Measurements from ENCODE around the gene ETFB.
A peak's percentile ranks its signal among the peaks of the same experiment; 100 is the strongest.

The ETFB gene

GRCh38 chr19:51372649-51373504 lies 6.7 kb upstream of the ETFB start, which contains the start of gene NKG7:
NKG7 (minus strand) TSS chr19:51372654; CDS start chr19:51372535, 119 bp downstream.
- DNase-seq, result no peak

- no peak for DNase-seq
These were observed 5.9 kb upstream of the ETFB start for GRCh38 chr19:51372021-51372648.

DNA sequence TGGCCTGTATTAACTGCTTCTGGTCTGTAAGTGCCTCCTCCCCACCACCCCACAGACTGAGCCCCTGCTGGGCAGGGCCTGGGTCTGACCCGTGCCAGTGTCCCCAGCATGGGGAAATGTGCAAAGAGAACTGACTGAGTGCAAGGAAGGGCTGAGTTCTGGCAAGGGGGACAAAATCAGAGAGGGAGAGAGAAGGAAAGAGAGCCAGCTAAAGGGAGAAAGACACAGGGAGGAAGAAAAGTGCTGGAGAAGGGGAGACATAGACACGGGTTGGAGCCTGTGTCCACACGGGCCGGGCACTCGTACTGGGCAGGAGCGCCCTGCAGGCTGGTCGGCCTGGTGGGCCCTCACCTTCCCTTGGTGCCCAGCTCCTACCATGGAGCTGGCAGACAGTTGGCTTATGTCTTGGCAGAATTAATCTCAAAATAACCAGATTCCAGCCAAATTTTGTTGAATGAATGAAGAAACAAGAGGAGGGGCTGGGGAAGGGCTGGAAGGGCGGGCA lies 5.0 kb upstream of the ETFB start:
- DNase-seq, result no peak

DNA sequence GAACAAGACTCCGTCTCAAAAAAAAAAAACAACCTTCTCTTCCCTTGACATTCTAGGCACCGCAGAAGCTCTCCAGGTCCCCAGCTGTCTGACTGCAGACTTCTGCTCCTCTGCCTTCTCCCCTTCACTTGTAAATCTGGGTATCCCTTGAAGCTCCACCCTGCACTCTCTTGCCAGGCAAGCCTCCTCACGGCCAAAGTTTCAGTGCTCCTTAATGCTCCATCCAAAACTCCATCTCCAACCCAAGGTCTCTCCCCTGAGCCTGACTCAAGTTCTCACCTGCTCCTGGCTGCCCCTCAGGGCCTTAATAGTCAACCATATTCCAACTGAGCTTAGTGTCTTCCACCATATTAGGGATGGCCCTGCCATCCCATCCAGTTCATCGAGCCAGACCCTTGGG lies 4.0 kb upstream of the ETFB start:
- no peak for DNase-seq

DNA sequence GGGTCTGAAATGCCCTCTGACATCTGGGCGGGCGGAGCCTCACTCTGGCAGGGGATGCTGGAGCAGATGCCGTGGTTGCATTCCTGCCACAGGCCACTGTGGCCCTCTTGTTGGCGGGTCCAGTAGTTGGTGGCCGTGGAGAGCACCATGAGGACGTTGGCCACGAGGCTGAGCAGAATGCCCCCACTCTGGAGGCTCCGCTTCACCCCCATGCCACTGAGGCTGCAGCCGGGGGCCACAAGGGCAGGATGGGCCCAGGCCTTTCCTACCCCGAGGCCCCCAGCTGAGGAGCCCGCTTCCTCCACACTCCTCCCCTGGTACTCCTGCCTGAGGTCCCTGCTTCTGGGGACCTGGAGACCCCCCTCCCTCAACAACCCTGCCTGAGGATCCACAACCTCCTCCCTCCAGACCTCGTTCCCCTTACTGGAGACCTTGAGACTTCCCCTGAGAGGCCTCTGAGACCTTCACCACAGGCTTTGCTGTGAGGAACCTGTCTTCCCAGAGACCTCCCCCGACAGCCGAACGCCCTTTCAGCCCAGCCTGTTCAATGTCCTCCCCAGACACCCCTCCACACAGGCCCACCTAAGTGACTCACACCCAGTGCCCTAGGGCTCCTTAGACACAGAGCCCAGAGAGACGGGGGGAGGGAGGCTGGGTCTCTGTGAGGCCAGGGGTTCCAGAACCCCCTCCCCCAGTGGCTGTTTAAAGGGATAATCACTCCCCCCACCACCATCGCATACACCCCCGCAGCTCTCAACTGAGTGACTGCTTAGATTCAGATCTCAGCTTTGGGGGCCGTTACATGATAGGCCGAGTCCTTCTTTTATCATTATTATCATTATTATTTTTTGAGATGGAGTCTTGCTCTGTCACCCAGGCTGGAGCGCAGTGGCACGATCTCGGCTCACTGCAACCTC lies 2.4 kb upstream of the ETFB start, which contains the start of gene CLDND2:
Gene CLDND2 (minus strand): TSS at position 638 of the 917 bp plus-strand sequence. CDS start 426 bp downstream, at position 212.
- peak; percentile 24 for DNase-seq

DNA sequence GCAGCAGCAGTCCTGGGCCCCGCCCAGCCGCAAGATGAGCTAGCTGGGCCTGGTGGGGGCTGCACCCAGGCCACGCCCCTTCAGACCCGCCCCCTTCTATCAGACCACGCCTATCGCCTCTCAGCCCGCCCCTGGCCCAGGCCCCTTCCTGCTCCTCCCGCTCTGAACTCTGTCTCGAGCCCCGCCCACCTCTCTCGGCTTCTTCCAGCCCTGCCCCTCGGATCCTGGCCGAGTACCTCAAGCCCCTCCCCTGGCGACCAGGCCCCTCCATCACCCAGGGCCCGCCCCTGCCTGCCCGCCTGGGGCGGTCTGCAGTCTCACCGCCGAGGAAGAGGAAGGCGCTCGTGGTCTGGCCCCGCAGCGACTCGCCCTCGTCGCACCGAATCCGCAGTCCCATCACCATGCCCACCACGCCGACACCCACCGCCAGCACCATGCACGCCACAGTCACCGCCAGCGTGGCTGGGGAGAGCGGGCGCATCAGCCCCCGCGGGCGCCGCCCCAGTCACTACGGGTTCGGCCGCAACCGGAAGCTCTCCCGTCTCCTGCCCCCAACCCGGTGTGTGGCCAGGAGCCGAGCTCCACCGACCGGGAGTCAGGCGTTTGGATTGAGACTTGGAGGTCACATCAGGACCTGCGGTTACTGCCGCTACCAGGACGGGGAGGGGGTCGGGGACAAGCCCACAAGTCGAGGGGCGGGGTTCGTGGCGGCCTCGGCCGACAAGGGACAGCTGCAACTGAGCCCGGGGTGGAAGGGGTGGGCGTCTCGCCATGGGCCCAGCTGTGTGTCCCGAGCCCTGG lies 1.6 kb upstream of the ETFB start:
- DNase-seq, result peak; percentile 99

GRCh38 chr19:51367255-51367564 lies 1.0 kb upstream of the ETFB start:
- DNase-seq, result no peak

GRCh38 chr19:51366389-51367254 lies 434 bp upstream of the ETFB start:
- DNase-seq, result peak; percentile 99

DNA sequence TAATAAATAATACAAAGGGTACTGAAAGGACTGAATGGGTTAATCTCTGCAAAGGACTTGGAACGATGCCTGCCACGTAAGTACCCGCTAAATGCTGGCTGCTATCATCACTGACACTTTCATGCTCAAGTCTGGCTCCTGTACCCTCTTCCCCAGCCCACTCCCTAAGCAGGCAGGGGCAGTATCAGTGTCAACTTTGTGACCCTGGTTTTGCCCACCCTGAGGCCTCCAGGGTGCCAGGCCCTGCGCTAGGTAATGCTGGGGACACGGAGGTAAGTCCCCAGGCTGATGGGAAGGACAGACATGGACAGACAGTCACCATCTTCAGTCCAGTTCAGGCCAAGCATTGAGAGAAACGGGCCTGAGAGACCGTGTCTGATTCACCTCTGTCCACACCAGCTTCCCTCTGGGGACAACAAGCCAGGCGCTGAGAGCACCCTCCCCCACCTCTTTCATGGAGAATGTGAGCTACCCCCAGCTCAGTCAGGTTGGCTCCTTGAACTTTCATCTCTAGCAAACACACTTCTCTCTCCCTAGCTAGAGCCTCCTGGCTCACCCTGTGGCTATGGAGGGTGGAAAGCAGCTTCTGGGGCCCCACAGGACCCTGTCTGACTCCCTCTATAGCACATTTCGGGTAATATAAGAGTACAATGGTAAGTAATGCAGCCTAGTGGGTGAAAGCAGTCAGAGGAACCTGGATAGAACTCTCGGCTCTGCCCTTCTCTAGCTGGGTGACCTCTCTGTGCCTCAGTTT lies 800 bp downstream of the ETFB start:
- DNase-seq, result peak; percentile 54

GRCh38 chr19:51364200-51365106 lies 1.7 kb downstream of the ETFB start:
- no peak for DNase-seq

GRCh38 chr19:51361239-51361638 lies 4.9 kb downstream of the ETFB start:
- DNase-seq, result no peak

DNA sequence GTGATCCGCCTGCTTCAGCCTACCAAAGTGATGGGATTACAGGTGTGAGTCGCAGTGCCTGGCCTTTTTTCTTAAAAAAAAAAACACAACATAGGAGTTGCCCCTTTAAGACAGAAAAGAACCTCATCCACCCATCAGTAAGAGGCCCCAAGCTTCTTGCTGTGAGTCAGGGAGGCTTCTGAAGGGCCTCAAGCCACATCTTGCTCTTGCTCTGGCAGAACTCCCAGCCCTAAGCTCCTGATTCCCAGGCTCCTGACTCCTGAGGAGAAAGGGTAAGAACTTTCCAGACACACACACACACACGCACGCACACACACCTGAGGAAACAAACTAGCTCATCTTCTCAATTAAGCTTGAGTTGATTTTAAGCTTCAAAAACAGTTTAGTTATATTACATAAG lies 6.9 kb downstream of the ETFB start:
- DNase-seq, result peak; percentile 16

DNA sequence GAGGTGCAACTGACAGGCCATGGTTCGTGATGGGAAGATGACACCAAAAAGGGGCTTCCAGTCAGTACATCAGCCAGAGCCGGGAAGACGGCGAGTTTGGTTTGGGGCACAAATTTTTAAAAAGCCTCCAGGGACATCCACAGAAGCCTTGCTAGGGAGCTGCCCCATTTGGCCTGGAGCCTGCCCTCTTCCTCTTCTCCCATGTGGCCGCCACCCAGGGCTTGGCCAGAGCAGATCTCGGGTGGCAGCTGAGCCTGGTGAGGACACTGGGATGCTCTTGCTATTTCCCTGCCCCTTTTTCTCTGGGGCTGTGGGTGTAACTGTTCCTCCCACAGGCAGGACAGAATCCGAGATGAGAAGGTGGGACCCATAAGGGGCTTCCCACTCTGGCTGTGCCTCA lies 8.2 kb downstream of the ETFB start:
- DNase-seq, result no peak

DNA sequence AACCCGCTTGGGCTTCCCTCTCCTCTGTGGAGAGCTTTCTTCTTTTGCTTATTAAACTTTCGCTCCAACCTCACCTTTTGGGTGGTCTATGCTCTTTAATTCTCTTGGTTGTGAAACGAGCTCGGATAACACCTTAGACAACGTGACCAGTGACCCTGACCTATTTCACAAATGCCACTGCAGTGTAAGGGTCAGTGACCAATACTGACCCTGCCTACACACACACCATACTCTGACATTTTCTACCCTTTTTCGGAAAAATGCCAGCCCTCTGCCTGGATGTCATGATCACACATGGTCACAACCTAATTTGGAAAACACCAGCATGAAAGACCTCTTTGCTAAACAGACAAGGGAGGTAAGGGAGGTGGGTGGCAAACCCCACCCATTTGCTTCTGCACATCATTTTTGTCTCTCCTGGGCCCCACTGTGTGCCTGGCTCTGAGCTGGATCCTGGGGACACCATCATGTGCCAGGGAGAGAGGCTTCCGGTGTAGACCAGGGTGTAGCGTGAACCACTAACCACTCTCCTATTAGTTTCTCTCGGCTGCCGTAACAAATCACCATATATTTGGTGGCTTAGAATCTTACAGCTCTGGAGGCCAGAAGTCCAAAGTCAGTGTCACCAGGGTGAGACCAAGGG lies 9.9 kb downstream of the ETFB start:
- DNase-seq, result no peak

DNA sequence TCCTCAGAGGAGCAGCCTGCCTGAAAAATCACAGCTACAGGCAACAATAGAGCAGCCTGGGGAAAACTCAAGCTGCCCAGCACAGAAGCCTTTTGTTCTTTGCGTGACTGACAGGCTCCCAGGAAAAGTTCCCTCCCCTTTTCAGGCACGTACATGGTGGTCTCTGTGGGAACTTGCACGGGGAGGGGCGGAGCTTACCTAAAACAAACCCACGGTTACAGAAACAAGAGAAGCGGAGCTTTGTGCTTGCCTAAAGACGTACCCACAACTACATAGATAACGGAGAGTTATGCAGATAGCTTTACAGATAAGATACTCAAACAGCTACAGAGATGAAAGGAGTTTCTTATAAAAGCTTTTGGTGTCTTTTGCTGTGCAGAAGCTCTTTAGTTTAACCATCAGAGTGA lies 11.4 kb downstream of the ETFB start:
- peak; percentile 96 for DNase-seq

- peak; percentile 90 for DNase-seq
These were observed 12.0 kb downstream of the ETFB start for GRCh38 chr19:51354103-51354741.

DNA sequence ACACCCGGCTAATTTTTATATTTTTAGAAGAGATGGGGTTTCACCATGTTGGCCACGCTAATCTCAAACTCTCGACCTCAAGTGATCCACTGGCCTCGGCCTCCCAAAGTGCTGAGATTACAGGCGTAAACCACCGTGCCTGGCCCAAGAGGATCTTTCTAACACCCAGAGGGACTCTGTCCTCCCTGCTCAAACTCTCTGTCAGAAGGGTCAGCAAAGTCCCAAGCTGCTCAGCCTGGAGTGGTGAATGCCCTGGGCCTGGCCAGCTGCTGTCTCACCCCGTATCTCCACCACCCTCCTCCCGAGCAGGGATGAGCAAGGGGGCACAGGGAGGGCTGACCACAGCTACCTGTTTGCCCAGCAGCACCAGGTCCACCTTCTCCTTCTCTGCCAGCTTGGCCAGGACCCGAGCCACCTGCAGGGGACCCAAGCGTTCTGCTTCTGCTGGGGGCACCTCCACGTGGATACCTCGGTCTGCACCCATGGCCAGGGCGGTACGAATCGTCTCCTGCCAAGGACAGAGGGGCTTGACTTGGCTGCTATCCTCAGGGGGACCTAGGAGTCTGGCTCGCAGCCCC lies 13.3 kb downstream of the ETFB start:
- DNase-seq, result no peak
